Coronary artery (tissue), 2 donors: ENCODE results near the gene TBC1D17.

ENCODE experiments used
- DNase-seq: peaks from one replicate; pipeline ENCODE4 v3.0.0-alpha.2; 2017; ENCODE audit warnings: low spot score
- H3K27ac ChIP-seq, 2 donors: fragments of 200-600 bp; sonication (generic); one replicate each; pipeline ENCODE4 v1.5.1; 2016 to 2019
- H3K4me3 ChIP-seq: fragments of 200-600 bp; sonication (generic); 2 replicates; pipeline ENCODE4 v1.5.1; 2016; ENCODE audit warnings: mild to moderate bottlenecking, moderate library complexity
- TF ChIP-seq, protein P1 (sequence below): fragments of 200-600 bp; sonication (generic); IDR thresholded peaks from one replicate; pipeline ENCODE4 v1.5.1; 2019; ENCODE audit warnings: antibody characterized with exemption

The TBC1D17 gene

GRCh38 chr19:49884109-49884508, 6.6 kb downstream of the TBC1D17 start:
- Histone ChIP-seq H3K4me3 (no peak overlapping the region), H3K27ac (no peak overlapping the region)
- DNase-seq: no peak
- TF ChIP-seq, protein P1, sequence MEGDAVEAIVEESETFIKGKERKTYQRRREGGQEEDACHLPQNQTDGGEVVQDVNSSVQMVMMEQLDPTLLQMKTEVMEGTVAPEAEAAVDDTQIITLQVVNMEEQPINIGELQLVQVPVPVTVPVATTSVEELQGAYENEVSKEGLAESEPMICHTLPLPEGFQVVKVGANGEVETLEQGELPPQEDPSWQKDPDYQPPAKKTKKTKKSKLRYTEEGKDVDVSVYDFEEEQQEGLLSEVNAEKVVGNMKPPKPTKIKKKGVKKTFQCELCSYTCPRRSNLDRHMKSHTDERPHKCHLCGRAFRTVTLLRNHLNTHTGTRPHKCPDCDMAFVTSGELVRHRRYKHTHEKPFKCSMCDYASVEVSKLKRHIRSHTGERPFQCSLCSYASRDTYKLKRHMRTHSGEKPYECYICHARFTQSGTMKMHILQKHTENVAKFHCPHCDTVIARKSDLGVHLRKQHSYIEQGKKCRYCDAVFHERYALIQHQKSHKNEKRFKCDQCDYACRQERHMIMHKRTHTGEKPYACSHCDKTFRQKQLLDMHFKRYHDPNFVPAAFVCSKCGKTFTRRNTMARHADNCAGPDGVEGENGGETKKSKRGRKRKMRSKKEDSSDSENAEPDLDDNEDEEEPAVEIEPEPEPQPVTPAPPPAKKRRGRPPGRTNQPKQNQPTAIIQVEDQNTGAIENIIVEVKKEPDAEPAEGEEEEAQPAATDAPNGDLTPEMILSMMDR: no peak

DNA sequence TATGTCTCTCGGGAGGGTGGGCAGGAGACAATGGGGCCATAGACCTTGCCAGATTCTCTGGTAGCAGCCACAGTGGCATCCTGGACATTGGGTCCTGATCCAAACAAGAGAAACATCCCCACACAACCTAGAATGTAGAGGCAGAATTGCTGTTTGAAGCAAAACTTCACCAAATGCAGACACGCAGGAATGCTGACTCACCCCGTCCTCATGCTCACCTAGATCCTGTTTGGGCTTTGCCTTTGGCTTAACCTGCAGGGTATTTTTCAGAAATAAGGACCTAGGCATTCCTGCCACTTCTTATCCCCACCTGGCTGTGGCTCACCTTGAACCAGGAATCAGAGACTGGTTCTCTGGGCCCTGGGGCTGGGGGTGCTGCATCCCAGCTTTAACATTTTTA, 7.3 kb downstream of the TBC1D17 start:
- no peak overlapping the region for H3K4me3 ChIP-seq
- H3K27ac ChIP-seq: no peak overlapping the region
- TF ChIP-seq, protein P1: no peak

DNA sequence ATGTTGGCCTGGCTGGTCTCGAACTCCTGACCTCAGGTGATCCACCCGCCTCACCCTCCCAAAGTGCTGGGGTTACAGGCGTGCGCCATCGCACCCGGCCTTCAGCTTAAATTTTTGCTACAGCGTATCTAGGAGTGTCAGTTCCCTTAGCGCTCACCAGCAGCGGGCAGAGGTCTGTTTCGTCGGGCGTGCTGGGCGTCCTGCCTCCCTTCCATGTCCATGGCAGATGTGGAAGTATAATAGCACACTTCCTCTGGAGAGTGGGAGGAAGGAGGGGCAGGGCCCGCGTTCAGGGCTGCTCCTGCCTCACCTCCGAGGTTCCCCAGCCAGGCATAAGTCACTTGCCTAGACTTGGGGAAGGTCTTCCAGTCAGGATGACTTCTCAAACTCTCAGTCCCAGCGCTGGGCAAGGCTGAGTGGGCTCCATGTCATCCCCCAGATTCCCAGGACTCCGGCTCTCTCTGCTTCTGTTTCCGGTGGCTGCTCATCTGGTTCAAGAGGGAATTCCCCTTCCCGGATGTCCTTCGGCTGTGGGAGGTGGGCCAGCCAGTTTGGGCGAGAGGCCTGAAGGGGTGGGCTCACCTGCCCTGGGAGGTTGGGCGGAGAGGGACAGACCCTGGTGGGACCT, 9.6 kb downstream of the TBC1D17 start:
- TF ChIP-seq, protein P1: no peak
- H3K4me3 ChIP-seq: no peak overlapping the region
- no peak for DNase-seq
- no peak overlapping the region for H3K27ac ChIP-seq

More for the DNA sequence above, 7.3 kb downstream of the TBC1D17 start:
- no peak for DNase-seq

- TF ChIP-seq, protein P1: no peak
- H3K27ac ChIP-seq: no peak overlapping the region
- no peak for DNase-seq
- H3K4me3 ChIP-seq: no peak overlapping the region
Observed at GRCh38 chr19:49887665-49888509, 10.4 kb downstream of the TBC1D17 start.

DNA sequence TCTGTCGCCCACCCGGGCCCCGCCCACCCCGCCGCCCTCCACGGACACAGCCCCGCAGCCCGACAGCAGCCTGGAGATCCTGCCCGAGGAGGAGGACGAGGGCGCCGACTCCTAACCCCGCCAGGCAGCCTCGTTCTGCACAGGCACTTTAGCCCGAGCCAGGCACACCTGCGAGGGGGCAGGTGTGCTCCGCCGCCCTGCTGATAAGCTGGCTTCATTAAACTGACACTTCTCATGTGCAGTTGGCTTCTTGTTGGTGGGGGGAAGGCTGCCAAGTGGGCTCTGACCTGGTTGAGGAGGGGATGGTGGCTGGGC, 11.0 kb downstream of the TBC1D17 start:
- TF ChIP-seq, protein P1: no peak
- no peak for DNase-seq
- no peak overlapping the region for H3K27ac ChIP-seq
- no peak overlapping the region for H3K4me3 ChIP-seq

- DNase-seq: no peak
- Histone ChIP-seq H3K27ac (no peak overlapping the region), H3K4me3 (no peak overlapping the region)
- TF ChIP-seq, protein P1: no peak
Observed at GRCh38 chr19:49889038-49889686, 11.7 kb downstream of the TBC1D17 start.
